Choroid plexus epithelial cell (primary cell): ENCODE data around the gene DHX29.
"Not testable (repeated sequence)": the region's sequence is repeated elsewhere in the genome, so short reads cannot be mapped to it uniquely, and the experiment has no call there.

Experiments
- DNase-seq: peaks from one replicate; pipeline ENCODE4 v3.0.0-alpha.2; 2010; ENCODE audit warnings: low read depth
- H3K4me3 ChIP-seq: 2 replicates; pipeline ENCODE4 v1.5.1; 2011; ENCODE audit warnings: low read depth, mild to moderate bottlenecking, control low read depth, low read length, moderate library complexity
- TF ChIP-seq, protein P1 (sequence below): conservative IDR thresholded peaks from 2 replicates; pipeline ENCODE4 v1.5.1; 2011; ENCODE audit warnings: low read depth, mild to moderate bottlenecking, control low read depth, inconsistent platforms, low read length, moderate library complexity

DHX29 gene

DNA sequence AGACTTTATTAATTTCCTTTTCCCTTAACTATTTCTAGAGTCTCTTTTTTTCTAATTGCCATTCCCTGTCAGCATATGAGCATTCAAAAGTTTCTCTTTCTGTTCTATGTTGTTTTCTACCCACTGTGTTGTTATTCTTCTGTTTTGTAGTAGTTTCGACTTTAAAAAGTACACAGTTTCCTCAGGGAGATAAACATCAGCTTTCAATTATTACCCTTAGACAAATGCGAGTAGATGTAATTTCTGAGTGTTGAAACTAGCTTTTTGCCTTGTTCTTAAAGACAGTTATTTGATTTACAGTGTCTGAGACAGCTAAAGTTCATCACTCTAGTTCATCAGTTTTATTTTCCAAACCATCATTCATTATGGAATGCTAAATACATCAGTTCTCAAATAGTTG, 19.8 kb upstream of the DHX29 start:
- no peak overlapping the region for H3K4me3 ChIP-seq
- DNase-seq = no peak
- TF ChIP-seq, protein P1, sequence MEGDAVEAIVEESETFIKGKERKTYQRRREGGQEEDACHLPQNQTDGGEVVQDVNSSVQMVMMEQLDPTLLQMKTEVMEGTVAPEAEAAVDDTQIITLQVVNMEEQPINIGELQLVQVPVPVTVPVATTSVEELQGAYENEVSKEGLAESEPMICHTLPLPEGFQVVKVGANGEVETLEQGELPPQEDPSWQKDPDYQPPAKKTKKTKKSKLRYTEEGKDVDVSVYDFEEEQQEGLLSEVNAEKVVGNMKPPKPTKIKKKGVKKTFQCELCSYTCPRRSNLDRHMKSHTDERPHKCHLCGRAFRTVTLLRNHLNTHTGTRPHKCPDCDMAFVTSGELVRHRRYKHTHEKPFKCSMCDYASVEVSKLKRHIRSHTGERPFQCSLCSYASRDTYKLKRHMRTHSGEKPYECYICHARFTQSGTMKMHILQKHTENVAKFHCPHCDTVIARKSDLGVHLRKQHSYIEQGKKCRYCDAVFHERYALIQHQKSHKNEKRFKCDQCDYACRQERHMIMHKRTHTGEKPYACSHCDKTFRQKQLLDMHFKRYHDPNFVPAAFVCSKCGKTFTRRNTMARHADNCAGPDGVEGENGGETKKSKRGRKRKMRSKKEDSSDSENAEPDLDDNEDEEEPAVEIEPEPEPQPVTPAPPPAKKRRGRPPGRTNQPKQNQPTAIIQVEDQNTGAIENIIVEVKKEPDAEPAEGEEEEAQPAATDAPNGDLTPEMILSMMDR = no peak

DNA sequence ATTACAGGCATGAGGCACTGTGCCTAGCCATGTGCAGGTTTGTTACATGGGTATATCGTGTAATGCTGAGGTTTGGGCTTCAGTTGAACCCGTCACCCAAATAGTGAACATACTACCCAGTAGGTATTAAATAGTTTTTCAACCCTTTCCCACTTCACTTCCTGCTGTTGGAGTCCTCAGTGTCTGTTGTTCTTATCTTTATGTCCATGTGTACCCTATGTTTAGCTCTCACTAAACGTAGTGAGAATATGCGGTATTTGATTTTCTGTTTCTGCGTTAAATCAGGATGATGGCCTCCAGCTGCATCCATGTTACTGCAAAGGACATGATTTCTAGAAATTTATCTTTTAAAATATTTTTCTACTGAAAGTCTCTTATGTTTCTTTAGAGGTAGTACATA, 18.1 kb upstream of the DHX29 start:
- no peak for DNase-seq
- TF ChIP-seq, protein P1 = no peak
- H3K4me3 ChIP-seq = no peak overlapping the region

DNA sequence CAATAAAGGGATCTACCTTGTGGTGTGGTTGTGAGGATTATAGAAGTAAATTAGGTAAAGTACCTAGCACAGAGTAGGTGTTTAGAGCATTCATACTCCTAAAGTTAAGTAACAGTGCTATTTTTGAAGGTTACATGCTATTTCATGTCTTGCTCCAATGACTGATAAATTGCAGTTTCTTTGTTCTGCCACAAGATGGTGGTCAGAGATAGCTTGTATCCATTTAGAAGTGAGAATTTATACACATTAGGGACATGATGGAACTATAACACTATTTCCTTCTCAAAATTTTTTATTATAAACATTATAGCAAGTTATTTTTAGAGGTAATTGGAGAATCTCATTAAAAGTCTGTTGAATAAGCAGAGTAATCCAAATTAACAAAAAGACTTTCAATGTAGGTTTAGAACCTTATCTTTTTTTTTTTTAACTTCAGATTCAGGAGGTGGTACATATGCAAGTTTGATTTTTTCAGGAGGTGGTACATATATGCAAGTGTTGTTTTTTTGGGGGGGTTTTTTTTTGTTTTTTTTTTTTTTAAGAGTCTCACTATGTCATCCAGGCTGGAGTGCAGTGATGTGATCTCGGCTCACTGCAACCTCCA, 17.4 kb upstream of the DHX29 start:
- DNase-seq = peak; percentile 81
- TF ChIP-seq, protein P1 = peak; percentile 71
- H3K4me3 ChIP-seq = no peak overlapping the region

DNA sequence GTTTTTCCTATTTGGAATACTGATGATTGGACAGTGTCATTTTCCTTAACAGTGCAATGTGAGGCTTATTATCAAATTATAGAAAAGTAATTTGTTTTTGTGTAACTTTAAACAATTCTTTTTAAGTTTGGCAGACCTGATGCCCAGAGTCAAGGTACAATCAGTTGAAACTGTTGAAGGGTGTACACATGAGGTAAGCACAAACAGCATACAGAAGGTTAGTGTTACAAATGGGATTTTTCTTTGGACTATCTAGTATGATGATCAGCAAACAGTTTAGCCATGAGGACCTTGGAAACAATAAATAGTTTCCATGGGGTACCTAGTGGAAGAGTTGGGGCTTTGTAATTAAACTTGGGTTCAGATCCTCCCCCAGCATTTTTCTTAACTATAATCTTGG, 16.5 kb upstream of the DHX29 start:
- TF ChIP-seq, protein P1 = no peak
- DNase-seq = no peak
- H3K4me3 ChIP-seq = no peak overlapping the region

DNA sequence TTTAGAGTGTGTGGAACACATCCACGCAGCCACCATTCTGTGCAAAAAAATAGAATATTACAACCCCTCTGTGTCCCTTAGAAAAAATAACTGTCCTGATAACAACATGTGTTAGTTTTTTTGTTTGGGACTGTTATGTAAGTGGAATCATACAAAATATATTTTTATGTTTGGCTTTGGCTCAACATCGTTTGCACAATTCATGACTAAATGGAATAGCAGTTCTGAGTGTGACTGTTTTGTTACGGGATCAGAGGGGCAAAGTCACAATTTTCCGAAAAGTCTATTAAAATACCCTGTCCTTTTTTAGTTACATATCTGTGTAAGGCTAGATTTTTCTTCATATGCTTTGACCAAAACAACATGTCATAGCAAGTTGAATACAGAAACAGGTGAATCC, 13.1 kb upstream of the DHX29 start:
- no peak overlapping the region for H3K4me3 ChIP-seq
- TF ChIP-seq, protein P1 = no peak
- no peak for DNase-seq

DNA sequence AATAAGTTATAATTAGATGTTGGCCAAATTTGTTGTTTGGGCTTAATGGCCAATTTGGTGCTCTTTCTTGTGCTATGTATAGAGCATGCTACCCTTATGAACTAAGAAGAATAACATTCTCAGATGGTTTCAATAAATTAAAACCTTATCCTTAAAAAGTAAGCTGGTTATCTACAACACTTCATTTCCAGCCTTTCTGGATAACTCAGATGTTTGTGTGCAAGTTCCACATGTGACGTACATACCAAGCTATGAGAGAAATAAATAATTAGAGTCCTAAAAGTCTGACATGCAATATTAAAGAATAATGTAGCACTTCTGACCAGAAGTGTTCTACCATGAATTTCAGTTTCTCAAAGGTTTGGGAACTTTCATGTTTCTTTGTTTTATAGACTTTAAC, 12.0 kb upstream of the DHX29 start:
- no peak for DNase-seq
- TF ChIP-seq, protein P1 = no peak
- no peak overlapping the region for H3K4me3 ChIP-seq

DNA sequence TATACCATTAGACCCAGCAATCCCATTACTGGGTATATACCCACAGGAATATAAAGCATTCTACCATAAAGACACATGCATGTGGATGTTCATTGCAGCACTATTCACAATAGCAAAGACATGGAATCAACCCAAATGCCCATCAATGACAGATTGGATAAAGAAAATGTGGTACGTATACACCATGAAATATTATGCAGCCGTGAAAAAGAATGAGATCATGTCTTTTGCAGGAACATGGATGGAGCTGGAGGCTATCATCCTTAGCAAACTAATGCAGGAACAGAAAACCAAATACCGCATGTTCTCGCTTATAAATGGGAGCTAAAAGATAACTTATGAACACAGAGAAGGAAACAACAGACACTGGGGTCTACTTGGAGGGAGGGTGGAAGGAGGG, 10.7 kb upstream of the DHX29 start:
- DNase-seq, H3K4me3 ChIP-seq: not testable (repeated sequence)
